Effector memory CD4-positive, alpha-beta T cell (primary cell): ENCODE measurements around the gene ANKRD13A.
A peak's percentile ranks its signal among the peaks of the same experiment; 100 is the strongest.
"Not testable (repeated sequence)": the region's sequence is repeated elsewhere in the genome, so short reads cannot be mapped to it uniquely, and the experiment has no call there.

Source experiments
- DNase-seq, 3 donors: peaks; one replicate each; pipeline ENCODE4 v3.0.0-alpha.2; 2020
- H3K27ac ChIP-seq: 2 replicates; pipeline ENCODE4 v1.7.0; 2013; ENCODE audit warnings: mild to moderate bottlenecking, low read length, moderate library complexity; ENCODE audit not compliant: insufficient read depth, poor library complexity, severe bottlenecking
- H3K27me3 ChIP-seq: replicated peaks from 2 replicates; pipeline ENCODE4 v1.7.0; 2013; ENCODE audit warnings: mild to moderate bottlenecking, low read length; ENCODE audit not compliant: insufficient read depth, control insufficient read depth, poor library complexity, severe bottlenecking
- H3K36me3 ChIP-seq: 2 replicates; pipeline ENCODE4 v1.7.0; 2013; ENCODE audit warnings: mild to moderate bottlenecking, low read length, moderate library complexity; ENCODE audit not compliant: control insufficient read depth, insufficient read depth
- H3K4me1 ChIP-seq: 2 replicates; pipeline ENCODE4 v1.7.0; 2013; ENCODE audit warnings: low read length, mild to moderate bottlenecking; ENCODE audit not compliant: control insufficient read depth, insufficient read depth, poor library complexity, severe bottlenecking
- H3K4me3 ChIP-seq: 2 replicates; pipeline ENCODE4 v1.7.0; 2013; ENCODE audit warnings: low read length, low read depth, mild to moderate bottlenecking; ENCODE audit not compliant: insufficient read depth, poor library complexity, severe bottlenecking
- H3K9me3 ChIP-seq: 2 replicates; pipeline ENCODE4 v1.7.0; 2013; ENCODE audit warnings: mild to moderate bottlenecking, low read length, moderate library complexity; ENCODE audit not compliant: control insufficient read depth

Gene ANKRD13A

GRCh38 chr12:110073049-110073831, 74.0 kb downstream of the ANKRD13A start:
- Histone ChIP-seq H3K27ac (no peak overlapping the region), H3K27me3 (no peaks in the 10 kb centered on the region), H3K9me3 (no peaks in the 10 kb centered on the region), H3K36me3 (no peaks in the 10 kb centered on the region), H3K4me3 (peak overlapping the region; percentile 58), H3K4me1 (peaks cover 16% of the 10 kb centered on the region)
- no peak for DNase-seq

GRCh38 chr12:110074089-110074488, 74.9 kb downstream of the ANKRD13A start:
- Histone ChIP-seq H3K27me3 (no peaks in the 10 kb centered on the region), H3K9me3 (no peaks in the 10 kb centered on the region), H3K36me3 (no peaks in the 10 kb centered on the region), H3K27ac (no peak overlapping the region), H3K4me1 (peaks cover 21% of the 10 kb centered on the region), H3K4me3 (no peak overlapping the region)
- DNase-seq, result no peak

DNA sequence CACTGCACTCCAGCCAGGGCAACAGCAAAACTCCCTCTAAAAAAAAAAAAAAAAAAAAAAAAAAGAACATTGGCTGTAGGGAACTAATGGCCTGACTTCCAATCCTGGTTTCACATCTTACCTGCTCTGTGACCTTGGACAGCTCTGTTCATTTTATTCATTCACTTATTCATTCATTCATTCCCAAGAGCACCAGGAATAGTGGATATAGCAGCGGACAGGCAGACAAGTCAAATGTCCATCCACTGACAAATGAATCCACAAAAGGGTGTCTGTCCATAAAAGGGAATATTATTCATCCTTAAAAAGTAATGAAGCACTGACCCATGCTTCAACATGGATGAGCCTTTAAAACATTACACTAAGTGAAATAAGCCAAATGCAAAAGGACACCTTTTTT, 76.7 kb downstream of the ANKRD13A start:
- Histone ChIP-seq H3K27me3 (no peaks in the 10 kb centered on the region), H3K4me1 (peaks cover 24% of the 10 kb centered on the region), H3K27ac (no peak overlapping the region), H3K9me3 (no peaks in the 10 kb centered on the region), H3K4me3 (no peak overlapping the region), H3K36me3 (no peaks in the 10 kb centered on the region)
- no peak for DNase-seq

- Histone ChIP-seq H3K4me3 (no peak overlapping the region), H3K27ac (no peak overlapping the region), H3K36me3 (no peaks in the 10 kb centered on the region), H3K27me3 (no peaks in the 10 kb centered on the region), H3K9me3 (no peaks in the 10 kb centered on the region), H3K4me1 (peaks cover 23% of the 10 kb centered on the region)
- no peak for DNase-seq
Measured at GRCh38 chr12:110077800-110078199, 78.6 kb downstream of the ANKRD13A start.

- Histone ChIP-seq H3K9me3 (no peaks in the 10 kb centered on the region), H3K27me3 (no peaks in the 10 kb centered on the region), H3K4me3 (peak overlapping the region; percentile 42), H3K36me3 (no peaks in the 10 kb centered on the region), H3K27ac (peak overlapping the region; percentile 62), H3K4me1 (peaks cover 8% of the 10 kb centered on the region)
- DNase-seq, result peak; percentile 51 to 70 (median 54)
Measured at GRCh38 chr12:110079477-110080400, 80.5 kb downstream of the ANKRD13A start.

DNA sequence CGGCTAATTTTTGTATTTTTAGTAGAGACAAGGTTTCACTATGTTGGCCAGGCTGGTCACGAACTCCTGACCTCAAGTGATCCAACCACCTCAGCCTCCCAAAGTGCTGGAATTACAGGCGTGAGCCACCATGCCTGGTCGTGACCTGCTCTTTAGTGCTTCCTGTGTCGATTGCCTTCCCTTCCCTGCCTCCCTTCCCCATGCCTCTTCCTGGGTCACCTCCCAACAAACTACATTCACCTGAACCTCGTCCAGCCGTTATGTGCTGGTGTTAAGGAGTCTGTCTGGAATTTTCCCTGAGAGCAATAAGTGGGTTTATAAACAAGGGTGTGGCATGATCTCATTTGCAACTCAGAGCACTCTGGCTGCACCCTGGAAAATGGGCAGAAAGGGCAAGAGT, 81.2 kb downstream of the ANKRD13A start:
- DNase-seq, result no peak
- Histone ChIP-seq H3K9me3 (no peaks in the 10 kb centered on the region), H3K27ac (no peak overlapping the region), H3K27me3 (no peaks in the 10 kb centered on the region), H3K4me3 (no peak overlapping the region), H3K36me3 (no peaks in the 10 kb centered on the region), H3K4me1 (peaks cover 8% of the 10 kb centered on the region)

DNA sequence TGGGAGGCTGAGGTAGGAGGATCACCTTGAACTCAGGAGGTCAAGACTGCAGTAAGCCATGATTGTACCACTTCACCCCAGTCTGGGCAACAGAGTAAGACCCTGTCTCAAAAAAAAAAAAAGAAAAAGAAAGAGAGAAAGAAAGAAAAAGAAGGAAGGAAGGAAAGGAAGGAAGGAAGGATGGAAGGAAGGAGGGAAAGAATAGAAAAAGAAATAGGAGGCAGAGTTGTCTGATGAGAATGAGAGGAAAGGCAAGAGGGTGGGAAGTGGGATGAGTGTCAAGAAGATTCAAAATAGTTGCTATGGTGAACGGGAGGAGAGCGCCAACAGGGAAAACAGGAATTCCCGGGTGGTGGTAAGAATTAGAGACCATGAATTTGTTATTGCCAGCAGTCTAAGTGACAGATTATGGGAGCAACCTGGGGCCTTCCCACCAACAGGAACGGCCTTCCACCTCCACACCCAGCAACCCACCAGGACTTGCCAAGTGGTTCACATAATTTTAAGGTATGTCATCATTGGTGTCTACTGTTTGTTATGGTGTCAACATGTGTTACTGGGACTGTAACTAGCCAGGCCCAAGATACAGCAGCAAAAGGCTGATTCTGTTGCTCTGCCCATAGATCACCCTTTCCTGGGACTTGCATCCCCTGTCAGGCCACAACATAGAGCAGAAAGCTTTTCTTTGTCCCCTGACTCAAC, 85.2 kb downstream of the ANKRD13A start:
- no peak for DNase-seq
- Histone ChIP-seq H3K27me3 (no peaks in the 10 kb centered on the region), H3K4me3 (no peak overlapping the region), H3K4me1 (no peaks in the 10 kb centered on the region), H3K9me3 (no peaks in the 10 kb centered on the region), H3K36me3 (no peaks in the 10 kb centered on the region), H3K27ac (no peak overlapping the region)

DNA sequence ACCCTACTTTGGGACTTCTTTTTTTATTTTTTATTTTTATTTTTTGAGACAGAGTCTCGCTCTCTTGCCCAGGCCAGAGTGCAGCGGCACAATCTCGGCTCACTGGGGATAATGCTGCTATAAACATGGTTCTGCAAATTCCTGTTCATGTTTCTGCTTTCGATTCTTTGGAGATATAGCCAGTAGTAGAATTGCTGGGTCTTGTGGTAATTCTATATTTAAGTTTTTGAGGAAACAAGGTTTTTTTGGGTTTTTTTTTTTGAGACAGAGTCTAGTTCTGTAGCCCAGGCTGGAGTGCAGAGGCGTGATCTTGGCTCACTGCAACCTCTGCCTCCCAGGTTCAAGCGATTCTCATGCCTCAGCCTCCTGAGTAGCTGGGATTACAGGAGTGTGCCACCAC, 89.0 kb downstream of the ANKRD13A start:
- not testable (repeated sequence) for H3K27ac ChIP-seq, H3K9me3 ChIP-seq, DNase-seq, H3K4me3 ChIP-seq, H3K27me3 ChIP-seq, H3K4me1 ChIP-seq, H3K36me3 ChIP-seq

- H3K9me3 ChIP-seq, result no peaks in the 10 kb centered on the region
- H3K36me3 ChIP-seq, result no peaks in the 10 kb centered on the region
- DNase-seq, result no peak
Measured at GRCh38 chr12:110088936-110089335, 89.7 kb downstream of the ANKRD13A start.

More at GRCh38 chr12:110088936-110089335, 89.7 kb downstream of the ANKRD13A start:
- H3K27ac ChIP-seq, result no peak overlapping the region
- no peaks in the 10 kb centered on the region for H3K27me3 ChIP-seq
- no peak overlapping the region for H3K4me3 ChIP-seq
- no peaks in the 10 kb centered on the region for H3K4me1 ChIP-seq
